ENCODE results near the gene GALNT13.

GRCh38 chr2:153953761-153954160 is 82.0 kb downstream of the GALNT13 start:
- no peak for TF ChIP-seq CTCF (conservative IDR thresholded peaks at IDR 0.05; ENCODE audit: low read length)
- TF ChIP-seq EZH2phosphoT487 (IDR thresholded peaks at IDR 0.05; ENCODE audit: borderline replicate concordance, low read depth, low read length): no peak

Data from OCI-LY7 (cell line).